DMS 273 (cell line): ENCODE measurements around the gene NAGPA.
"Not testable (repeated sequence)": the region's sequence is repeated elsewhere in the genome, so short reads cannot be mapped to it uniquely, and the experiment has no call there.

Source experiments
- DNase-seq: peaks from one replicate; lab custom pipeline; 2025; ENCODE audit not compliant: unreplicated experiment; lab: John Stamatoyannopoulos, UW

NAGPA gene

GRCh38 chr16:5033256-5034166 is at the start of gene NAGPA:
NAGPA (minus strand) TSS chr16:5033935; CDS start chr16:5033914, 21 bp downstream.
- DNase-seq, result peak; percentile 93

- not testable (repeated sequence) for DNase-seq
Measured at GRCh38 chr16:5080996-5081395, 47.3 kb upstream of the NAGPA start.

- peak; percentile 61 for DNase-seq
Measured at GRCh38 chr16:5080461-5080860, 46.7 kb upstream of the NAGPA start.

- DNase-seq, result no peak
Measured at GRCh38 chr16:5078626-5079025, 44.9 kb upstream of the NAGPA start.

- no peak for DNase-seq
Measured at GRCh38 chr16:5077304-5077703, 43.6 kb upstream of the NAGPA start.

- no peak for DNase-seq
Measured at GRCh38 chr16:5075637-5076036, 41.9 kb upstream of the NAGPA start.

- DNase-seq, result not testable (repeated sequence)
Measured at GRCh38 chr16:5073771-5074170, 40.0 kb upstream of the NAGPA start.

GRCh38 chr16:5073279-5073629 is 39.5 kb upstream of the NAGPA start:
- DNase-seq, result no peak

GRCh38 chr16:5072334-5073278 is 38.9 kb upstream of the NAGPA start:
- DNase-seq, result no peak

- peak; percentile 95 for DNase-seq
Measured at GRCh38 chr16:5071681-5072333, 38.1 kb upstream of the NAGPA start, which contains the start of gene ALG1. ALG1 (plus strand) TSS chr16:5071843; CDS start chr16:5071850, 7 bp downstream.

- no peak for DNase-seq
Measured at GRCh38 chr16:5071341-5071680, 37.6 kb upstream of the NAGPA start.

GRCh38 chr16:5070431-5071186 is 36.9 kb upstream of the NAGPA start:
- DNase-seq, result no peak

GRCh38 chr16:5069854-5070253 is 36.1 kb upstream of the NAGPA start:
- no peak for DNase-seq

GRCh38 chr16:5069048-5069447 is 35.3 kb upstream of the NAGPA start:
- no peak for DNase-seq

GRCh38 chr16:5066511-5066910 is 32.8 kb upstream of the NAGPA start:
- no peak for DNase-seq

- DNase-seq, result no peak
Measured at GRCh38 chr16:5065813-5066212, 32.1 kb upstream of the NAGPA start, which contains the start of gene C16orf89. C16orf89 (minus strand) TSS chr16:5065956; CDS start chr16:5065908, 48 bp downstream.

- DNase-seq, result no peak
Measured at GRCh38 chr16:5065326-5065725, 31.6 kb upstream of the NAGPA start.

GRCh38 chr16:5064915-5065314 is 31.2 kb upstream of the NAGPA start:
- DNase-seq, result no peak

- peak; percentile 31 for DNase-seq
Measured at GRCh38 chr16:5062790-5063765, 29.3 kb upstream of the NAGPA start.
